ENCODE results near the gene GPRASP3.
A peak's percentile ranks its signal among the peaks of the same experiment; 100 is the strongest.
"Not testable (repeated sequence)": the region's sequence is repeated elsewhere in the genome, so short reads cannot be mapped to it uniquely, and the experiment has no call there.

Gene GPRASP3

GRCh38 chrX:102720237-102721168 lies at the start of gene GPRASP3:
Gene GPRASP3 (plus strand): TSS chrX:102720743. CDS start chrX:102748996, 28,253 bp downstream.
- peak; percentile 43 for DNase-seq (ENCODE audit: low read depth)

GRCh38 chrX:102672856-102673255 lies 47.7 kb upstream of the GPRASP3 start:
- no peak for DNase-seq (ENCODE audit: low read depth)

GRCh38 chrX:102677479-102677878 lies 43.1 kb upstream of the GPRASP3 start:
- not testable (repeated sequence) for DNase-seq (ENCODE audit: low read depth)

GRCh38 chrX:102684772-102685520 lies 35.6 kb upstream of the GPRASP3 start:
- no peak for DNase-seq (ENCODE audit: low read depth)

GRCh38 chrX:102694749-102695148 lies 25.8 kb upstream of the GPRASP3 start:
- no peak for DNase-seq (ENCODE audit: low read depth)

GRCh38 chrX:102696306-102696705 lies 24.2 kb upstream of the GPRASP3 start:
- DNase-seq (ENCODE audit: low read depth), result no peak

GRCh38 chrX:102697494-102697893 lies 23.0 kb upstream of the GPRASP3 start:
- no peak for DNase-seq (ENCODE audit: low read depth)

GRCh38 chrX:102708900-102709299 lies 11.6 kb upstream of the GPRASP3 start:
- no peak for DNase-seq (ENCODE audit: low read depth)

GRCh38 chrX:102711872-102712215 lies 8.7 kb upstream of the GPRASP3 start:
- DNase-seq (ENCODE audit: low read depth), result no peak

- DNase-seq (ENCODE audit: low read depth), result no peak
Measured at GRCh38 chrX:102712216-102712966, 8.2 kb upstream of the GPRASP3 start, which contains the start of gene GPRASP2. Gene GPRASP2 (plus strand): TSS chrX:102712448. CDS start chrX:102714870, 2,422 bp downstream.

GRCh38 chrX:102712981-102713625 lies 7.4 kb upstream of the GPRASP3 start:
- no peak for DNase-seq (ENCODE audit: low read depth)

GRCh38 chrX:102714994-102715393 lies 5.5 kb upstream of the GPRASP3 start:
- no peak for DNase-seq (ENCODE audit: low read depth)

- no peak for DNase-seq (ENCODE audit: low read depth)
Measured at GRCh38 chrX:102715967-102716366, 4.6 kb upstream of the GPRASP3 start.

- DNase-seq (ENCODE audit: low read depth), result not testable (repeated sequence)
Measured at GRCh38 chrX:102721169-102721506, 595 bp downstream of the GPRASP3 start.

GRCh38 chrX:102723456-102723855 lies 2.9 kb downstream of the GPRASP3 start:
- no peak for DNase-seq (ENCODE audit: low read depth)

- DNase-seq (ENCODE audit: low read depth), result no peak
Measured at GRCh38 chrX:102727761-102728160, 7.2 kb downstream of the GPRASP3 start.

GRCh38 chrX:102728646-102729045 lies 8.1 kb downstream of the GPRASP3 start:
- DNase-seq (ENCODE audit: low read depth), result no peak

- no peak for DNase-seq (ENCODE audit: low read depth)
Measured at GRCh38 chrX:102739657-102740056, 19.1 kb downstream of the GPRASP3 start.

GRCh38 chrX:102744307-102744706 lies 23.8 kb downstream of the GPRASP3 start:
- DNase-seq (ENCODE audit: low read depth), result no peak

GRCh38 chrX:102745513-102745856 lies 24.9 kb downstream of the GPRASP3 start:
- DNase-seq (ENCODE audit: low read depth), result no peak

GRCh38 chrX:102745857-102746584 lies 25.5 kb downstream of the GPRASP3 start:
- DNase-seq (ENCODE audit: low read depth), result peak; percentile 7
